ENCODE data around the gene SLC2A13.

DNA sequence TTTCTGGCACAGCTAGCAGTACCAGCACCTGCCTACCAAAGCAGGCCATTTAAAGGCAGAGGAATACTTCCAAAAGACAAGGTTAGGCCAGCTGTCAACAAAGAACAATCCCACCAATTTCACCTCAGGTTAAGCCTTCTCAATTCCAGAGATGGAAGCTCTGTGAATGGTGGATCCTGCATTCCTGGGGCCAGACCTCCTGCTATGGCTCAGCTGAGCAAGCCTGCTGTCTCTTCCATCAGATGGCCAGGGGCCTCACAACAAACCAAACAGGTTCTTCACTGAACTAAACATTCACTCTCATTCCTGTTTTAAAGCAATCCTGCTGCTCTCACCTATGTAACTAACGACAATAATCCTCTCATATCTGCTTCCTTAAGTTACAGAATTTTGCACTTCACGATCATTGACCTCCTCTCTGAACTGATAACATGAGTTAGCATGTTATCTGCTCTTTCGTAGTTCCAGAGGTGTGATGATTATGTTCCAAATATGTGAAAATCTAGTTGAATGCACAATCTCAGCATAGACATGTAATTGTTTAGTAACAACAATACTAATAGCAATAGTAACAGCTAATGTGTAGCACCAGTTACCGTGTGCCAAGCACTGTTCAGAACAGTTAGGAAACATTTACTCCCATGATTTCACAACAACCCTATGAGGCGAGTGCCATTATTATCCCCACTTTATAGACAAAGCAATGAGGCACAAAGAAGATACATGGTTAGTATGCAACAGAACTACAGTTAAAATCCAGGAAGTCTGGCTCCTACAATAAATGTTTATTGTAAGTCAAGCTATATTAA, 73.2 kb downstream of the SLC2A13 start:
- TF ChIP-seq, protein P1, sequence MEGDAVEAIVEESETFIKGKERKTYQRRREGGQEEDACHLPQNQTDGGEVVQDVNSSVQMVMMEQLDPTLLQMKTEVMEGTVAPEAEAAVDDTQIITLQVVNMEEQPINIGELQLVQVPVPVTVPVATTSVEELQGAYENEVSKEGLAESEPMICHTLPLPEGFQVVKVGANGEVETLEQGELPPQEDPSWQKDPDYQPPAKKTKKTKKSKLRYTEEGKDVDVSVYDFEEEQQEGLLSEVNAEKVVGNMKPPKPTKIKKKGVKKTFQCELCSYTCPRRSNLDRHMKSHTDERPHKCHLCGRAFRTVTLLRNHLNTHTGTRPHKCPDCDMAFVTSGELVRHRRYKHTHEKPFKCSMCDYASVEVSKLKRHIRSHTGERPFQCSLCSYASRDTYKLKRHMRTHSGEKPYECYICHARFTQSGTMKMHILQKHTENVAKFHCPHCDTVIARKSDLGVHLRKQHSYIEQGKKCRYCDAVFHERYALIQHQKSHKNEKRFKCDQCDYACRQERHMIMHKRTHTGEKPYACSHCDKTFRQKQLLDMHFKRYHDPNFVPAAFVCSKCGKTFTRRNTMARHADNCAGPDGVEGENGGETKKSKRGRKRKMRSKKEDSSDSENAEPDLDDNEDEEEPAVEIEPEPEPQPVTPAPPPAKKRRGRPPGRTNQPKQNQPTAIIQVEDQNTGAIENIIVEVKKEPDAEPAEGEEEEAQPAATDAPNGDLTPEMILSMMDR (IDR thresholded peaks at IDR 0.05), result peak in 1 of 6 experiments; percentile 1
- TF ChIP-seq POLR2A (IDR thresholded peaks at IDR 0.05), result no peak
